Measurements from ENCODE around the gene NADSYN1.

The NADSYN1 gene

DNA sequence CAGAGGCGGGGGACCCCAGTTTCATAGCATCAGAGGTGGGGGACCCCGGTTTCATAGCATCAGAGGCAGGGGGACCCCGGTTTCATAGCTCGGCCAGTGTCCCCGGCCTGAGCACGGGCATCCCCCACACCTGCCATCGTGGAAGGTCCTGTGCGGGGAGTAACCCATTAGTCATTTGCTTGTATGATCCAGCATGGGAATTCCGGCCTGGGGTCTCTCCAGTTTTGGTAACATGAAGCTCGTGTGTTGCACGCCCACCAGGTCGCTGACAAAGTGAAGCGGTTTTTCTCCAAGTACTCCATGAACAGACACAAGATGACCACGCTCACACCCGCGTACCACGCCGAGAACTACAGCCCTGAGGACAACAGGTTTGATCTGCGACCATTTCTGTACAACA, 45.1 kb downstream of the NADSYN1 start:
- DNase-seq (ENCODE audit: low spot score): no peak
- H3K27ac ChIP-seq: no peak overlapping the region

DNA sequence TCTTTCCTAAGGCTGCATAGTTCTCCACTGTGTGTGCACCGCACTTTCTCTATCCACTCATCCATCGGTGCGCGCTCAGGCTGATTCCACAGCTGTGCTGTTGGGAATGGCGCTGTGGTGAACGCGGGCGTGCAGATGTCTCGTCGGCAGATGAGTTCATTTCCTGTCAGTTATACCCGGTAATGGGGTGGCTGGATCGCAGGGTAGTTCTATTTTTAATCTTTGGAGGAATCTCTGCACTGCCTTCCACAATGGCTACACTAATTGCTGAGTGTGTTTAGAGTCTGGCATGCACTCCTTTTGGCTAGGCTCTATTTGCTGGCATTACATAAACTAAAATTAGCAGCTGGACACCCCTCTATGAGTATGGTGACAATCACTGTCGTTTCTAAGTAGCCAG, 46.1 kb downstream of the NADSYN1 start:
- TF ChIP-seq, protein P1, sequence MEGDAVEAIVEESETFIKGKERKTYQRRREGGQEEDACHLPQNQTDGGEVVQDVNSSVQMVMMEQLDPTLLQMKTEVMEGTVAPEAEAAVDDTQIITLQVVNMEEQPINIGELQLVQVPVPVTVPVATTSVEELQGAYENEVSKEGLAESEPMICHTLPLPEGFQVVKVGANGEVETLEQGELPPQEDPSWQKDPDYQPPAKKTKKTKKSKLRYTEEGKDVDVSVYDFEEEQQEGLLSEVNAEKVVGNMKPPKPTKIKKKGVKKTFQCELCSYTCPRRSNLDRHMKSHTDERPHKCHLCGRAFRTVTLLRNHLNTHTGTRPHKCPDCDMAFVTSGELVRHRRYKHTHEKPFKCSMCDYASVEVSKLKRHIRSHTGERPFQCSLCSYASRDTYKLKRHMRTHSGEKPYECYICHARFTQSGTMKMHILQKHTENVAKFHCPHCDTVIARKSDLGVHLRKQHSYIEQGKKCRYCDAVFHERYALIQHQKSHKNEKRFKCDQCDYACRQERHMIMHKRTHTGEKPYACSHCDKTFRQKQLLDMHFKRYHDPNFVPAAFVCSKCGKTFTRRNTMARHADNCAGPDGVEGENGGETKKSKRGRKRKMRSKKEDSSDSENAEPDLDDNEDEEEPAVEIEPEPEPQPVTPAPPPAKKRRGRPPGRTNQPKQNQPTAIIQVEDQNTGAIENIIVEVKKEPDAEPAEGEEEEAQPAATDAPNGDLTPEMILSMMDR (IDR thresholded peaks at IDR 0.05): no peak
- H3K4me3 ChIP-seq: no peak overlapping the region
- DNase-seq (ENCODE audit: low spot score): no peak
- no peak overlapping the region for H3K27ac ChIP-seq

More for the DNA sequence above, 45.1 kb downstream of the NADSYN1 start:
- TF ChIP-seq, protein P1 (IDR thresholded peaks at IDR 0.05): no peak
- H3K4me3 ChIP-seq: no peak overlapping the region

DNA sequence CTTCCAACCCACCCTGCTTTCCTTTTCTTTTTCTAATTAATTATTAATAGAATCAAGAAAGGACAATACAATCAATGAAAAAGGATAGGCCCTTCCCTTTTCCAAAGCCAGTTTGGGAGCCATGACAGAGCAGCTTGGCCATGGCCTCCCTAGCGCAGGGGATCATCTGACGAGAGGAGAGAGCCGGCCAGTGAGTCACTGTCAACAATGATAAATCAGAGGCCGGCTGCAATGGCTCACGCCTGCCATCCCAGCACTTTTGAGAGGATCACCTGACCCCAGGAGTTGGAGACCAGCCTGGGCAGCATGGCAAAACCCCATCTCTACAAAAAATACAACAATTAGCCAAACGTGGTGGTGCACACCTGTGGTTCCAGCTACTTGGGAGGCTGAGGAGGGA, 46.5 kb downstream of the NADSYN1 start:
- Histone ChIP-seq H3K27ac (no peak overlapping the region), H3K4me3 (no peak overlapping the region)
- TF ChIP-seq, protein P1 (IDR thresholded peaks at IDR 0.05): no peak
- no peak for DNase-seq (ENCODE audit: low spot score)

DNA sequence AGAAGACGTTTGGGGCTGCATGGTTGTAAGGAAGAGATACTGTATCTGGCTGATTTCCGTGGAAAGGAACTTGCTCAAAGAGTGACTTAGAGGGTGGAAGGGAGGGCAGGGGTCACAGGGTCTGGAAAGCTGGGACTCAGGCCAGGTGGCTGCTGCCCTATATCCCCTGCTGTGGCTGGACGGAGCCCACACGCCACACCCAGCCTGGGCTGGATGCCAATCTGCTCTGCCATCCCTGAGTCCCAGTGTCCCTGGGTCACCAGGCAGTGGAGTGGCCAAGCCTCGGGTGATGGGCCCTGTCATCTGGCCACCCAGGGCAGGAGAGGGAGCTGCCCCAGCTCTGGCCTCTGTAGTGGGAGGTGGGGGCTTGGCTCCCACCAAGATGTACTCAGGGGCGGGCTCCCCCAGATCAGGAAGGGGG, 47.6 kb downstream of the NADSYN1 start:
- no peak overlapping the region for H3K27ac ChIP-seq
- no peak overlapping the region for H3K4me3 ChIP-seq
- TF ChIP-seq, protein P1 (IDR thresholded peaks at IDR 0.05): no peak
- no peak for DNase-seq (ENCODE audit: low spot score)

DNA sequence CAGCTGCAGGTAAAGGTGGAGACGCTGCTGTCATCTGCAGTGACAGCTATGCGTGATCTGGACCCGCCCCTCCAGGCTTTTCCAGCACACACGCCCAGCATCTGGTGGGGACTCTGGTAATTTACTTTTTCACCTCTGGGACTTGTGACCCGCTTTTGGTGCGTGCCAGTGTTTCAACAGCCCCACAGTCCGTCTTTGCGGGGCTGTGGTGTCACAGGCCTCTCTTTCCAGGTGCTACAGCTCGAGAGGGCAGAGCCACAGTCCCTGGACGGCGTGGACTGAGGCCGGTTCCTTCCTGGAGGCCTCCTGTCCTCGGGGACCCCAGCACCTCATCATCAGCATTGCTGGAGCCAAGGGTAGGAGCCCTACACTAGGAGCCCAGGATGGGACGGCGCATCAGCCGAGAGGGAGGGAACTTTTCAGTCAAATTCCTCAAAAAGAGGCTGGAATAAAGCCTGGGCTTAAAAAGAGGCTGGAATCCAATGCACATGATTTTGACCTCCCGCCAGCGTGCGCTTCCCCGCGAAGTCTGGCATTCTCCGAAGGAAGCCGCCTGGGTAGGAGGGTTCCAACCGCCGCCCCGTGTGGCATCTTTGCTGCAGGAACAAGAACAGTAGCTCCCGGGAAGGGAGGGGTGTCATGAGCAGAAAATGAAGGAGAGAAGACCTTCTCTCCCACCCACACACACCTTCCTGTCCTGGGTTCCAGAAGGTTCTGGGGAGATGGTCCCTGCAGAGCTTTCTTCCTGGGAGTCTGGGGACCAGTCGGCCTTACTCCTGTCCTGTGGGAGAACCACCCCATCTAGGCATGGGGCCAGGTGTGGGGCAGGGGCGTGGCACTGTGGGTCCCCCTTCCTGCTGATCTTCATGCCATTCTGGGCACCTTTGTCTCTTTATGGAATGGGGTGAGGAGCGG, 48.3 kb downstream of the NADSYN1 start:
- no peak for DNase-seq (ENCODE audit: low spot score)
- H3K4me3 ChIP-seq: no peak overlapping the region
- TF ChIP-seq, protein P1 (IDR thresholded peaks at IDR 0.05): no peak
- H3K27ac ChIP-seq: no peak overlapping the region

DNA sequence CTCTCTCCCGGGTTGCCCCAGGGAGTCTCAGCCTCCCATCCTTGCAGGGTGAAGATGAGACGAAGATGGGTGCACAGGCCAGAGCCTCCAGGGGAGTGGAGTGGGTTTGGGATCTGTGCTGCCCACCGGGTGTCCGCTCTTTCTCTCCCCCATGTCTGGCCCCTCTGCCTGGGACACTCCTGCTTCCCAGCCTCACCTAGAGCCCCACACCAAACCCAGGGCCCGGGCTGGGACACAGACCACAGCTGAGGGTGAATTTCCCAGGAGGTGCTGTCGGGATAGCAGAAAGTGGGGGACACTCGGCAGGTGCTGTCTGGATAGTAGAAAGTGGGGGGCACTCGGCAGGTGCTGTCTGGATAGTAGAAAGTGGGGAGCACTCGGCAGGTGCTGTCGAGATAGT, 49.0 kb downstream of the NADSYN1 start:
- no peak for DNase-seq (ENCODE audit: low spot score)
- no peak overlapping the region for H3K27ac ChIP-seq
- TF ChIP-seq, protein P1 (IDR thresholded peaks at IDR 0.05): no peak
- H3K4me3 ChIP-seq: no peak overlapping the region

DNA sequence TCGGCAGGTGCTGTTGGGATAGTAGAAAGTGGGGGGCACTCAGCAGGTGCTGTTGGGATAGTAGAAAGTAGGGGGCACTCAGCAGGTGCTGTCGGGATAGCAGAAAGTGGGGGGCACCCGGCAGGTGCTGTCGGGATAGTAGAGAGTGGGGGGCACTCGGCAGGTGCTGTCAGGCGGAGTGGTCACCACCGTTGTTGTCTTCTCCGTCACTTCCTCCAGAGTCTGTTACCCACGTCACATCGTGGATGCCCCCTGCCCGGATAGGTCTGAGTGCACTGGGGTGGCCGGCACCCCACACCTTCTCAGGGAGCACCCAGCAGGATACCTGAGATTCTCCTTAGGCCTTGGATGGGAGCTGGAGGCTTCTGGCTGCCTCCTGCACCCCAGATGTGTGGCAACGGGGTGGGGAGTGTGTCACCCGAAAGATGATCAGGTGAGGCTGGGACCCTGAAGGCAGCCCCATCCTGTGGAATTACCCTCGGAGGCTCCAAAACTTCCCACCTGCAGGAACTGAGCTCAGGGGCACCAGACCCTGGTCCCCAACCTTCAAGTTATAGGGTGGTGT, 50.0 kb downstream of the NADSYN1 start:
- Histone ChIP-seq H3K4me3 (no peak overlapping the region), H3K27ac (no peak overlapping the region)
- DNase-seq (ENCODE audit: low spot score): no peak
- TF ChIP-seq, protein P1 (IDR thresholded peaks at IDR 0.05): no peak

Data from coronary artery (tissue), 2 donors.